ENCODE measurements around the gene KCTD16. TPM values are rescaled to one million over a fixed set of nuclear protein-coding genes. Genes with fewer than 3 reads are reported as not detected.

Gene KCTD16
- total RNA-seq, 8 experiments from 2014 or later = 0.09 to 10.6 (median 1.8) TPM

DNA sequence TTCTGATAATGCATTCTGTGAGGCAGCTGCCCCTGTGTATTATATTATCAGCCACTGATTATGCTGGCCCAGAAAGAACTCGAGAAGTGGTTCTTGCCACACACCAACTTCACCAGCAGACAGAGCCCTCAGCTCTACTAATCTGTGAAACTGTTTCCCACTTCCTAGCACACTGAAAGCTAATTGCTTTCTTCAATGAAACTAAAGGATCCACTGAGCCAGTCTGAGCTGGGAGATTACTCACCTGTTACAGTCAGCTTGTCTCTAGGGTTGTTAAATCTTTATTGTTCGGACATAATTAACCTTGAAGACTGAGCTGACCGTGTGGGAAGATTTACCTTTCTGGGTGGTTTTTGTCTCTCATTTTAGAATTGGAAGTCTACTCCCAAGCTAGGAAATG lies 263.2 kb downstream of the KCTD16 start:
- Histone ChIP-seq H3K27ac (no peak overlapping the region), H3K4me3 (no peak overlapping the region), H3K4me1 (replicated peaks in 1 of 2) (peaks cover 0 to 5% of the 10 kb centered on the region in 2 donors)
- in situ Hi-C loops (cut with MboI; ENCODE audit: low pct_unique_long_range_greater_than_20kb in 2 of 9, low sequenced_read_pairs in 9 of 9, unreplicated experiment in 9 of 9) = no loop called here
- WGBS, 10 experiments = 0 to 100% (median 76%) methylated on average over 1 to 3 of the region's 3 CpGs; no CpG with 5 or more reads in 2 of the 10 experiments
- ATAC-seq (replicated peaks in 6 of 8) = peak in 1 of 8 experiments; percentile 8

DNA sequence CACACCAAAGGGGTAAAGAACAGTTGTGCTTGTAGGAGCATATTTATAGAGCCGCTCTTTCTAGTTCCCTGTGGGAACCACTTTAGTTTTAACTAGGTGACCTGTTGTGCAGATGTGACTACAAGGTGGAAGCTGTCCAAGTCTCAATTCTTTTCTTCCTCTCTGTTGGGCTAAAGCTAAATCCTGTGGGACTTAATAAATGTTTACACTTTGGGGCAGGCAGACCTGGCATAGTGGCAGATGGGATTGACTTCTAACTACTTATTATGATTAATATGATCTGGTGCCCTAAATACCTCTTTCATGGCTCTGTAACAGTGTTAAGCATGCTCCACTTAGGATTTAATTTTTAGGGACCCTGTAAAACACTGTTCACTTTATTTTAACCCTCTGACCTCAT lies 265.3 kb downstream of the KCTD16 start:
- H3K27ac ChIP-seq = no peak overlapping the region
- H3K4me3 ChIP-seq = no peak overlapping the region
- ATAC-seq (replicated peaks in 6 of 8) = no peak
- in situ Hi-C loops (cut with MboI; ENCODE audit: low pct_unique_long_range_greater_than_20kb in 2 of 9, low sequenced_read_pairs in 9 of 9, unreplicated experiment in 9 of 9) = no loop called here
- 14 to 100% (median 57%) methylated on average over 1 of the region's 1 CpG; no CpG with 5 or more reads in 7 of the 10 experiments for WGBS, 10 experiments
- peaks cover 0 to 5% of the 10 kb centered on the region in 2 donors for H3K4me1 ChIP-seq (replicated peaks in 1 of 2)

DNA sequence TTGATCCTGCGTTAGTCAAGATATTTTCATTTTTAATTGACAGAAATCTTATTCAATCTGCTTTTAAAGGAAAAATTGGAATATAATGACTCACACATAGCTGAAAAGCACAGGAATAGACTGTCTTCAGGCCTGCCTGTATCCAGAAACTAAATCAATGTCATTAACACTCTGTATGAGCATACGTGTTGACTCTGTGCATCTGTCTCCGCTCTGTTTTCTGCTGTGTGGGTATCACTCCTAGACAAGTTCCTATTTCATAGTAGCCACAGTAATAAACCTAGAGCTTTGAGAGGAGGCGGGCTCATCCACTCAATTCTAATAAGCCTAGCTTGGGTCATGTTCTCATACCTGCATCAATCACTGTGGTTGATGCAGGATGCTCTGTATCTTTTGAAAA lies 267.6 kb downstream of the KCTD16 start:
- 40 to 100% (median 81%) methylated on average over 1 to 4 of the region's 4 CpGs; no CpG with 5 or more reads in 1 of the 10 experiments for WGBS, 10 experiments
- in situ Hi-C loops (cut with MboI; ENCODE audit: low pct_unique_long_range_greater_than_20kb in 2 of 9, low sequenced_read_pairs in 9 of 9, unreplicated experiment in 9 of 9) = no loop called here
- ATAC-seq (replicated peaks in 6 of 8) = peak in 5 of 8 experiments; percentile 70 to 96 (median 93)

DNA sequence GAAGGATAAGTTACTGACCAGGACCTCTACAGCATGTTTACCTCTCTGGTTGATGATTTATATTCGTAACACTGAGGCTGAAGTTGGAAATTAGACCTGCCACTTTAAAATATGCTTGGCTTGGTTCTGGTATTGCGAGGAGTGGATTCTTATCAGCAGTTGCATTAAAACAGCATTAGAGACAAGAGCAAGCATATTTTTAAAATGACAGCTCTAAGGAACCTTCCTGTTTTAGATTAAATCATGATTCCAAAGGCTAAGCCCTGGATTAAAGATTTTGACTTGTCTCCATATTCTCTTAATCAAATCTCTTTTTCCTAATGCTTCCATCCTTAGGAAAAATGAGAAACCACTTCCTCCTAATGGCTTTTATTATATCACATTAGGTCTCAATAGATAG lies 277.8 kb downstream of the KCTD16 start:
- WGBS, 10 experiments = 11 to 100% (median 81%) methylated on average over 1 to 2 of the region's 2 CpGs; no CpG with 5 or more reads in 1 of the 10 experiments
- no peaks in the 10 kb centered on the region for H3K4me1 ChIP-seq (replicated peaks in 1 of 2)
- H3K27ac ChIP-seq = no peak overlapping the region
- H3K4me3 ChIP-seq = no peak overlapping the region
- in situ Hi-C loops (cut with MboI; ENCODE audit: low pct_unique_long_range_greater_than_20kb in 2 of 9, low sequenced_read_pairs in 9 of 9, unreplicated experiment in 9 of 9) = no loop called here
- no peak for ATAC-seq (replicated peaks in 6 of 8)

More for the DNA sequence above, 267.6 kb downstream of the KCTD16 start:
- peaks cover 0 to 5% of the 10 kb centered on the region in 2 donors for H3K4me1 ChIP-seq (replicated peaks in 1 of 2)
- H3K4me3 ChIP-seq = no peak overlapping the region
- no peak overlapping the region for H3K27ac ChIP-seq

DNA sequence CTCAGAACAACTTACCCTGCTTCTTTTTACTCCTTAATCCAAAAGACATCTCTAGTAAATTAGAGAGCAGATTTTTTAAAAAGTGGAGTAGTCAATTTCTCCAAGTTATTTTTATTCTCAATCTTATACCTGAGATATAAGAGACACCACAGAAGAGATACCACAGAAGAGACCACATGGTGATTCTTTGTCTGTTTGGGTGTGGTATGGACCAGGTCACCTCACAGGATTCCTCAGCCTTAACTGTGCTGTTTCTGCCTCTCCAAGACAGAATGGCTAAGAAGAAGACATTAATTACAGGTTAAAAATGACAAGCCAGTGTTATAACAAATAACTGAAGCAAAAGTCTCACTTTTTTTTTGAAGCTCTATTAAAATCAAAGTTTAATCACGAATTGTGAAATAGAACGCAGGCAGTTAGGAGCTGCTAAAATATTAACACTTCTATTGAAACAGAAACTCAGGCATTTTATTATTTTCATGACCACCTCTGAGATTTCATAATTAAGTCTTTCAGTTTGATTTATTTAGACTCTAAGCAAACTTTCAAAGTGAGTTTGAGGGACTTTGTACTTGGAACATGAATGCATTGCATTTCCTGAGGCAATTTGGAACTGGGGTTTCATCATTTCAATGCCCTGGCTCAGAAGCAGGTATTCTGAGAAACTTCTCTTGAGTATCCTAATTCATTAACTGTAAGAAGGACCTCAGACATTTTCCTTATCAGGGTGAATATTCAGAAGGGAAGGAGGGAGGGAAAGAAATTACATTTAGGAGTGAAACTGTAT lies 280.7 kb downstream of the KCTD16 start:
- peak in 2 of 8 experiments; percentile 22 to 44 for ATAC-seq (replicated peaks in 6 of 8)
- WGBS, 10 experiments = 0 to 100% (median 80%) methylated on average over 2 of the region's 2 CpGs; no CpG with 5 or more reads in 2 of the 10 experiments
- H3K27ac ChIP-seq = no peak overlapping the region
- in situ Hi-C loops (cut with MboI; ENCODE audit: low pct_unique_long_range_greater_than_20kb in 2 of 9, low sequenced_read_pairs in 9 of 9, unreplicated experiment in 9 of 9) = no loop called here
- H3K4me3 ChIP-seq = no peak overlapping the region
- H3K4me1 ChIP-seq (replicated peaks in 1 of 2) = no peaks in the 10 kb centered on the region

DNA sequence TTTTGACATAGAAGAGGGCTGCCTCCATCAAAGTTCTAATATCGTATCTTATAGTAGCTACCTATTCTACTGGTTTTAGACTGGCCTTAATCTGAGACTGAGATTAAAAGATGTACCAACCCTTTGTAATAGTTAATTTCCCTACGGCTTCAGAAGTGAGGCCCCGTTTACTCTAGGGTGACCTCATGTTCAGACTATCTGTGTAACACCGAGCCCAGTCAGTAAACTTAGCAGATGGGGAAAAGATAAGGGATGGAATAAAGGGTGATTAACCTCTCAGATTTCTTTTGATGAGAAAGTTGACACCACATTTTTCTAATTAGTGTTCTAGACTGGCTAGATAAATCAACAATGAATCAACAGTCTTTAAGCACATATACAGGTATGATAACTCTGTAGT lies 283.1 kb downstream of the KCTD16 start:
- H3K27ac ChIP-seq = no peak overlapping the region
- H3K4me1 ChIP-seq (replicated peaks in 1 of 2) = no peaks in the 10 kb centered on the region
- no peak overlapping the region for H3K4me3 ChIP-seq
- WGBS, 10 experiments = 6 to 100% (median 72%) methylated on average over 1 to 4 of the region's 4 CpGs; no CpG with 5 or more reads in 2 of the 10 experiments
- in situ Hi-C loops (cut with MboI; ENCODE audit: low pct_unique_long_range_greater_than_20kb in 2 of 9, low sequenced_read_pairs in 9 of 9, unreplicated experiment in 9 of 9) = no loop called here
- no peak for ATAC-seq (replicated peaks in 6 of 8)

DNA sequence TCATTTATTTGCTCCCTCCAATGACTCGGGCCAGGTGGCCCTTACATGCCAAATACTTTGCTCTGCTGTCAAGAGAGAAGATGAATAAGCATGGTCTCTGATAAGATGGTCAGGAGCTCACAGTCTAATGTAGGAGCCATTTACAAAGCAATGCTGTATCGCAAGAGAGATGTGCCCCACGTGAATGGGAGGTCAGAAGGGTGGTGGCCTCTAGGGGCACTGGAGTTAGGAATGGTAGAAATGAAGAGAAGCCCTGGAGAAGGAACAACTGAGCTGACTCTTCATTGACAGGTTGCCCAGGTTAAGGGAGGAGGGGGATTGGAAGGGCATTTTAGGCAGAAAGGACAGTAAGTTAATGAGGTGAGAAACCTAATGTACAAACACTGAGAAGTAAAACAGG lies 286.5 kb downstream of the KCTD16 start:
- Histone ChIP-seq H3K4me1 (replicated peaks in 1 of 2) (no peaks in the 10 kb centered on the region), H3K4me3 (no peak overlapping the region), H3K27ac (no peak overlapping the region)
- 20 to 83% (median 67%) methylated on average over 1 to 3 of the region's 3 CpGs; no CpG with 5 or more reads in 1 of the 10 experiments for WGBS, 10 experiments
- no peak for ATAC-seq (replicated peaks in 6 of 8)
- in situ Hi-C loops (cut with MboI; ENCODE audit: low pct_unique_long_range_greater_than_20kb in 2 of 9, low sequenced_read_pairs in 9 of 9, unreplicated experiment in 9 of 9) = no loop called here

DNA sequence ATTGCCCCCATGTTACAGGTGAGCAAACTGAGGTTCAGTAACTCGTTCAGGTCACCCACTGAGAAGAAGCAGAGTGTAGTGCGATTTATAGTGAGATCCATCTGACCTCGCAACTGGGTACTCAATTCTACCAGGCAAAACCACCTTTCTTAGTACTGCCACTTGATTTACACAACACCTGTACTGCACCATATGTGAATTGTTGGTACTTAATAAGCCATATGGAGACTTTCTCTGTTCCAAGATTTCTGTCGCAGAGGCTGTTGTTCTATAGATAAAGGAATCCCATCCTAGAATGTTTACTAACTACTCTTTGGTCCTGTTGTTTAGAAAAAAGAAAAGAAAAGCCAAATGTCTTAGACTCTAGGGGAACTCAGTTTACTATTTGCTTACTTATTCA lies 287.5 kb downstream of the KCTD16 start:
- 20 to 94% (median 81%) methylated on average over 1 to 4 of the region's 4 CpGs; no CpG with 5 or more reads in 1 of the 10 experiments for WGBS, 10 experiments
- Histone ChIP-seq H3K4me3 (no peak overlapping the region), H3K27ac (no peak overlapping the region), H3K4me1 (replicated peaks in 1 of 2) (no peaks in the 10 kb centered on the region)
- in situ Hi-C loops (cut with MboI; ENCODE audit: low pct_unique_long_range_greater_than_20kb in 2 of 9, low sequenced_read_pairs in 9 of 9, unreplicated experiment in 9 of 9) = no loop called here
- no peak for ATAC-seq (replicated peaks in 6 of 8)

DNA sequence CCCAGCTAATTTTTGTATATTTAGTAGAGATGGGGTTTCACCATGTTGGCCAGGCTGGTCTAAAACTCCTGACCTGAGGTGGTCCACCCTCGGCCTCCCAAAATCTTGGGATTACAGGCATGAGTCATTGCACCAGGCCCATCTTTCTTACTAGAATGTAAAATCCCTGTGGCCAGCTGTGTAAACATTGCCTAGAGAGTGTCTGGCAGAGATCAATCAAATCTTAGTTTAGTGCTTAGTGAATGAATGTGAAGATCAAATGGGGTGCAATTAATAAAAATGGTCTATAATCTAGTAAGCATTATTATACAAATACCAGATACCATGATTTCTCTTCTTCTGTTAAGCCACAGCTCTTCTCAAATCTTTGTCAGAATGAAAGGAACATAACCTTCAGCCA lies 289.9 kb downstream of the KCTD16 start:
- 0 to 60% (median 50%) methylated on average over 1 of the region's 1 CpG; no CpG with 5 or more reads in 7 of the 10 experiments for WGBS, 10 experiments
- ATAC-seq (replicated peaks in 6 of 8) = peak in 3 of 8 experiments; percentile 22 to 82 (median 67)
- Histone ChIP-seq H3K27ac (no peak overlapping the region), H3K4me3 (no peak overlapping the region), H3K4me1 (replicated peaks in 1 of 2) (peaks cover 0 to 14% of the 10 kb centered on the region in 2 donors)
- in situ Hi-C loops (cut with MboI; ENCODE audit: low pct_unique_long_range_greater_than_20kb in 2 of 9, low sequenced_read_pairs in 9 of 9, unreplicated experiment in 9 of 9) = no loop called here

DNA sequence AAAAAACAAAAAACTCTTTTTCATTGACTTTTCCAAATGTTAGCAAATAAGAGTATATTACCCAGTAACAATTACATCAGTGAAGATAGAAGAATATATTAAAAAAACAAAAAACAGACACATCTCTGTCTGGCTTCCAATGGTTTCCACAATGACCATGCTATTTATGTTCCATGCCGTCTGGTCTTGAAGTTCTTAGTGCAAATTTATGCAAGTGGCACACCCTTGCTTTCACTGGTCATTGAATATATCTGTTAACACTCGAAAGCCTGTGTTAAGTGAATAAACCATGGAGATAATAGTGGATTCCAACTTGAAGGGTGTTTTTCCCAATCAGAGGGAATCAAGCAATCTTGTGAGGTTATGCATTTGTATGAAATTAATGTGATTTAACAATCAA lies 291.9 kb downstream of the KCTD16 start:
- Histone ChIP-seq H3K27ac (no peak overlapping the region), H3K4me3 (no peak overlapping the region), H3K4me1 (replicated peaks in 1 of 2) (peaks cover 0 to 14% of the 10 kb centered on the region in 2 donors)
- in situ Hi-C loops (cut with MboI; ENCODE audit: low pct_unique_long_range_greater_than_20kb in 2 of 9, low sequenced_read_pairs in 9 of 9, unreplicated experiment in 9 of 9) = no loop called here
- 0 to 100% (median 53%) methylated on average over 1 to 2 of the region's 2 CpGs; no CpG with 5 or more reads in 2 of the 10 experiments for WGBS, 10 experiments
- peak in 2 of 8 experiments; percentile 77 to 89 for ATAC-seq (replicated peaks in 6 of 8)

DNA sequence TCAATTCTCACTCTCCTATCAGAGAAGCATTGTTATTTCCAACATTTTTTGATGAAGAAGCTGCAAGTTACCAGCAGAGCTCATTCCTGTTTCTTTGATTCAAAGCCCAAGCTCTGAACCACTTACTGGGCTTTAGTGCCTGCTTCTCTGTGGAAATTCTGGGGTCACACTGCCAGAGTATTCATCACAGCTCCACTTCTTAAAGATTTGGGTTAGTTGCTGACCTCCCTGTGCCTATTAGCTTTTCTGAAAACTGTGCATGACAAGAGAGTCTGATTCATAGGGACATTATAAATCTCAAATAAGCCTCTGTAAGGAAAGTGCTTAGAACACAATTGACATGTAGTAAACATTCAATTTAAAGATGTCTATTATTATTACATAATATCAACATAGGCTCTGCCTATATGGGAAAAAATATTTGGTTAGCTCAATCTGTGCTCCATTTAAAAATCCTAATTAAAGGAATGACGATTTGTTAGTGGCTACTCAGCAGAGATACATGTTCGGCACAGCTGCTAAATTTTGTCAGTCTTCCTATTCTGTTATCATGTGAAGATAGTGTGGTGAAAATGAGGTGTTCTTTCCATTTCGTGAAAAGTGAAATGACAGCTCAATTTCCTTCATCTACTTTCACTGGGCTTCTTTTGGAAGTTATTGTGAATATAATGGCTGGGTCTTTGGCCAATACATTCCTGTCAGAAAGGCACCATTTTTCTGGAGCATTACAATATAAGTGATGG lies 293.0 kb downstream of the KCTD16 start:
- no peak for ATAC-seq (replicated peaks in 6 of 8)
- WGBS, 10 experiments = 29 to 100% (median 75%) methylated on average over 2 to 3 of the region's 3 CpGs; no CpG with 5 or more reads in 2 of the 10 experiments
- Histone ChIP-seq H3K4me1 (replicated peaks in 1 of 2) (peaks cover 6 to 20% of the 10 kb centered on the region in 2 donors), H3K4me3 (no peak overlapping the region), H3K27ac (no peak overlapping the region)
- in situ Hi-C loops (cut with MboI; ENCODE audit: low pct_unique_long_range_greater_than_20kb in 2 of 9, low sequenced_read_pairs in 9 of 9, unreplicated experiment in 9 of 9) = no loop called here

DNA sequence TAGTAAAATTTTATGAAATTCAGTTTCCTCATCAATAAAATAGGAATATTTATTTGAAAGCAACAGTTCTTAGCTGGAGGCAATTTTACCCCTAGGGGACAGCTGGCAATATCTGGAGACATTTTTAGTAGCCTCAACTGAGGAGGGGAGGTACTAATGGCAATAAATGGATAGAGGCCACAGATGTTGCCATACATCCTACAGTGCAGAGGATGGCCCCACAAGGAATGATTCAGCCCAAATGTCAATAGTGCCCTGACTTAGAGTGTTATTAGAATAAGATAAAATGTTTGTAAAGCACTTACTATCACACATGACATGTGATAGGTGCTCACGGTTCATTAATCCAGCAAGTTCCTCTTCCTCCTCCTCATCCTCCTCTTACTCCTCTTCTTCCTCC lies 293.6 kb downstream of the KCTD16 start:
- WGBS, 10 experiments = 78 to 100% (median 93%) methylated on average over 1 of the region's 1 CpG; no CpG with 5 or more reads in 1 of the 10 experiments
- ATAC-seq (replicated peaks in 6 of 8) = no peak
- Histone ChIP-seq H3K27ac (no peak overlapping the region), H3K4me3 (no peak overlapping the region), H3K4me1 (replicated peaks in 1 of 2) (peaks cover 6 to 20% of the 10 kb centered on the region in 2 donors)
- in situ Hi-C loops (cut with MboI; ENCODE audit: low pct_unique_long_range_greater_than_20kb in 2 of 9, low sequenced_read_pairs in 9 of 9, unreplicated experiment in 9 of 9) = no loop called here

DNA sequence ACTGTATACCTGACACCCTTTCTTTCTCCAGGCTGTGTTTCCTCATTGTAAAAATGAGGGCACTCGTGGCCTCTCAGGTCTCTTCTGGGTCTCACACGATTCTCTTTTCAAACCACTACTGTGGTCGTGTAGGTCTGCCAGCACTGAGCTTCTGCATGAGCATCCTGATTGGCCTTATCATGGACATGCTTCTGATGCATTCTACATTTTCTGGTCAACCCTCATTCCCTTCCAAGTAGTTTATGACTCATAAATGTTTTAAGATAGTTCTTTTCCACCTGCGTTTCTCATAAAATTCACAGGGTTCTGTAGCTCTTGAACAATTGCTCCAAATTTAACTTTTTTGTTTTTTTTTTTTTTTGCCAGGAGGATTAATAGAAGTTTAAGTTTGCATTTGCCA lies 294.8 kb downstream of the KCTD16 start:
- H3K27ac ChIP-seq = no peak overlapping the region
- no peak overlapping the region for H3K4me3 ChIP-seq
- 40 to 100% (median 86%) methylated on average over 1 to 4 of the region's 4 CpGs for WGBS, 10 experiments
- in situ Hi-C loops (cut with MboI; ENCODE audit: low pct_unique_long_range_greater_than_20kb in 2 of 9, low sequenced_read_pairs in 9 of 9, unreplicated experiment in 9 of 9) = no loop called here
- no peak for ATAC-seq (replicated peaks in 6 of 8)
- peaks cover 6 to 28% of the 10 kb centered on the region in 2 donors for H3K4me1 ChIP-seq (replicated peaks in 1 of 2)
